Activated naive CD8-positive, alpha-beta T cell treated with anti-CD3 and anti-CD28 coated beads, Interleukin-2, amount 50 U/mL, for 16 hours (primary cell): Measurements from ENCODE around the gene GABRR2.

ENCODE experiments used
- DNase-seq: peaks from one replicate; pipeline ENCODE4 v3.0.0-alpha.2; 2020; ENCODE audit warnings: low read depth, low spot score

GABRR2 gene

DNA sequence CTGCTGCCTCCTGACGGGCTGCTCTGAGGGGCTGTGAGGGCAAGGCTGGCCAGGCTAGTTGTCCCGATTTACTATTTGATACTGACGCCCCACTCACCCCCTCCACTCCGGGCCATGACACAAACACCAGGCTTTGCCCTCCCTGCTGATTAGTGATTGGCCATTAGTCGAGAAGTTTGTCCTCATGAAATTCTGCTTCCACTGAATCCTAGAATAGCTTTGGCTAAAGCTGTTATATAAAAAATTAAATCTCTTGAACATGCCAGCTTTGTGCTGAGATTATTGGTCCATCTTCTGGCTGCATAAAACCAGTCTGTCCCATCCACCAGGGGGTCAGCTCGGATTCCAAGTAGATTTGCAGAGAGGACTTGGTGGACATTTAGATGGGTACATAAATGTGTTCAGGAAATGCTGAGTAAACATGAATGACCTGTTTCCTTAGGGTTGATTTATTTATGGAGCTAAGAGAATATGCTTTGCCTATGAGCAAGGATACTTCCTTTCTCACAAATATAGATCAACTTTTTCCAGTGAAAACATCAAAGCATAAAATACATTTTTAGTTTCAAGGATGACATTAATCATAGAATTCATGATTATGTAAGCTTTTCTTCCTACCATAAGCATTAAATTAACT lies at the start of gene GABRR2:
GABRR2 (minus strand) TSS at position 51 of the 637 bp plus-strand sequence. CDS start 134 bp downstream, outside the sequence.
- DNase-seq: no peak

DNA sequence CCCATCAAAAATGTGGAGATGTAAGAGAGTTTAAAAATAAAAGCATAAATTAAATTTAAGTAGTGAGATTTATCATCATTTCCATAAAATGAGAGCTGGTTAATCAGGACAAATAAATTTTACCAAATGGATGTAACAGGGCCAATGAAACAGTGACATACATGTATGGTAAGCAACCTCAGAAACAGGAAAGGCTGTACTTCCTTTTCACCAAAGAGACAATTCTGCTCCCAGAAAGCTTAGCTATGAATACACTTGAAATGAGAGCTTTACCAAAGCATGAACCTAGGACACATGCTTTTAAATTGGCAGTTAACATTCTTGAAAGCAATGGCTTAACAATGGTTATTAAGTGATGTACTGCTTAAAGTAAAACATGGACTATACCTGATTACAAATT lies 49.5 kb upstream of the GABRR2 start:
- no peak for DNase-seq

DNA sequence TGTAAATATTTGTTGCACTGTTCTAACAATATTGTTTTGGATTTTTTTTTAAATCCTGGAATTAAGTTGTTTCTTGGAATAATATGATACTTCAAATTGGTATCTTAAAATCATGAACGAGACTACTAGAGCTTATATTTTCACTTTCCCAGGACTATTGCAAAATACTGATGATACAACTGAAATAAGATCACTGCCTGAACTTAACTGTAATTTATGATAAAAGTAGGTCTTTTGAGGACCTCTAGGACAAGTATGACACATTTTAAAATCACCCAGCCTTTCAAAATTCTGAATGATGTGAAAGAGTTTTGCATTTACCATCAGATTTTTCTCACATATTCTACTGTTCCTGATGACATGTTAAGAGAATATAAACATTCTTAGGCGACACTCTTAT lies 46.1 kb upstream of the GABRR2 start:
- DNase-seq: no peak

DNA sequence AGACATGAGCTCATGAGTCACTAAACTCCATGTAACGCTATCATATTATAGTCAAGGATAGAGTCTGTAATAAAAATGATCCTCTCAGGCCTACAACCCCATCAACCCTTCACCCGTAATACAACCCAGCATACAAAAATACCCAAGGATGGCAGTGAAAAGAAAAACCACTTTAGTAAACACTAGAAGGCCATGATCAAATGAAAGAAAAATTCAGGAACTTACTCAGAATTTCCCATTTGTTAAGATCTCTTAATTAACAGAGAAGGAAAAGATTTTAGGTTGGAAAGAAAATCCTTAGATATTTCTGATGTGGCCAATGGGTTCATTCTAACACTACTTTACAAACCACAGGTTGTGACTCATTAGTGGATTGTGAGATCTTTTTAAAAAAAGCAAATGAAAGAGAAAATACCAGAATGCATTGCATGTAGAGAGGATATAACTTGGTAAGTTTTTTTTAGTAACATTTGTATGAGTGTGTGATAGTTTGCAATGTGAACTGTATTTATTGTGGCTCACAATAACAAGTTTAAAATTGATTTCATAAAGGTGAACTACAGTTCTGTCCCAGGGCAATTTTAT lies 45.4 kb upstream of the GABRR2 start:
- no peak for DNase-seq

DNA sequence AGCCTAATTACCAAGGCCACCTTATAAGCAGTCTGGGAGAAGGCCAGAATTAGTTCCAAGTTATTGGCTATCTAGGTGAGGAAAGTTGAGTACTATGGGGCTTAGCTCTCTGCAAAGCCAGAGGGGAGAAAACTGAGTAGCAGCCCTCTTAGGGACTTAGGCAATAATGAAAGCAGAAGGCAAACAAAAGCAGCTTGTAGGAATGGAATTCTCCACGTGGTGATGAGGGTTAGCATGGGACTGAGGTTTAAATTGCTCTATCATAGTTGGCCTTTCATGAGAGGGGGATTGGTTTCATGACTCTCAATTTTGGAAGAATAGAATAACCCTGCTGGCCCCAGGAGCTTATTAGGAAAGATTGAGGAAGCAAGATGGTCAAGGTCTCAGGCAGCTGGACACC lies 44.5 kb upstream of the GABRR2 start:
- DNase-seq: no peak

DNA sequence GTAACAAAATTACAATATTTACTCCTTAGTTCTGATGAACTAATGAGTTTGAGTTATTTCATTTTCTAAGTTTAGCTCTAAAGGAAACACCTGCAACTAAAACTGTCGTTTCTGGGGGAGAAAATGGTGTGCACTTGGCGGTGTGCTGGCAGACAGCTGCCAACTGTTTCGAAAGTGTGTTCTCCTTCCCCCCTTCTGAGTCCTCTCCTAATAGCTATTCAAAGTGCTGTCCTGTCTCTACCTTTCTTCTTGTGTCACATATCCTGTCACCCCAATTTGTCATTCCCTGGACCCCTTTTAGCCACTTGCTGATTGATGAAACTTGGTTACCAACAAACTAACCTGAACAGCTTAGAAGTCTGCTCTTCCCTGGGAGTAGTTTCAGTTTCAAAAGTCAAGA lies 42.3 kb upstream of the GABRR2 start:
- no peak for DNase-seq

DNA sequence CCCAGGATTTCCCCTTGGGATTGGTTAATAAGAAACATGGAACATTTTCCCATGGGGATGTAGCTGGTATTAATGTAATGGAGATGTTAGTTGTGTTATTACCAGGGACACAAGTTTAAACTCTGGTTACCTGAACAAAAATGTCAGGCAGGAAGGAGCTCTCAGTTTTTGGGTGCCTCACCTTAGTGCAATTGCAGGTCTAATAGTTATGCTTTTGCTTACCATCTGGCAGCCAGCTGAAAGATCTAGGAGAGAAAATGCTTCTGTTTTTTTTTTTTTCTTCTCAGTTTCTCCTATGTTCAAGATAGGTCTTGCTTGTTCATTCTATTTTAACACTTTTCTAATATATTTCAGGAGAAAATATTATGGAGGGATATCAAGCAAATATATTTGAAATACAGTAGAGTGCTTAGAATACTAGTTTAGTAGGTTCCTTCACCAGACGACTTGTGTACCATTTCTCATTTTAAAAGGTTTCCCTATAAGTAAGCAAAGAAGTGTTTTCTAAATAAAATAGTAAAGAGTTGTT lies 41.6 kb upstream of the GABRR2 start:
- no peak for DNase-seq

DNA sequence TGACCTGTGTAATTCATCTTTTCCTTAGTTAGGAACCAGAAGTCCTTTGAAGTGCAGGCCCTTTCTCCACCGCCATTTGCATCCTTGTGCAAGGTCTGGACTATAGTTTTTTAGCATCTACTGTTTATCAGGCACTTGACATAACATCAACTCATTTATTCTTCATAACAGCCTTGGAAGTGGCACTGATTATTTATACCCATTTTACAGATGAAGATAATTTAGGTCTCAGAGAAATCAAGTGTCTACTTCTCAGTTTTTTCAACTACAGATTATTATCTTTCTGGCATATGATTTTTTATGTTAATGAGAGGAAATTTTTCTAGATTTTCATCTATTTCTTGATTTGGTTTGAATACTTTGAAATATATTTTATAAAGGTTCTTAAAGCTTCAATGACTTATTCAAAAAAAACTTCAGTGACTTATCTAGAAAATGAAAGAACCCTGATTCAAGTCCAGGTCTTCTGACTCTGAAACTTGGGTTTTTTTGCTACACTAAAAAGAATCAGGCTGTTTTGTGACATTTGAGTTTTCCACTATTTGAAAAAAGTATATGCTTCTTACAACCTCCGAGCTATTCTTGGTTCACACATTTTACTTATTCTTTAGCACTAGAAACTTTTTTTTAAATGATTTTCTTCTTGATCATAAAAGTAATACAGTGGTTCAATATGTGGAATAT lies 40.6 kb upstream of the GABRR2 start:
- DNase-seq: no peak

DNA sequence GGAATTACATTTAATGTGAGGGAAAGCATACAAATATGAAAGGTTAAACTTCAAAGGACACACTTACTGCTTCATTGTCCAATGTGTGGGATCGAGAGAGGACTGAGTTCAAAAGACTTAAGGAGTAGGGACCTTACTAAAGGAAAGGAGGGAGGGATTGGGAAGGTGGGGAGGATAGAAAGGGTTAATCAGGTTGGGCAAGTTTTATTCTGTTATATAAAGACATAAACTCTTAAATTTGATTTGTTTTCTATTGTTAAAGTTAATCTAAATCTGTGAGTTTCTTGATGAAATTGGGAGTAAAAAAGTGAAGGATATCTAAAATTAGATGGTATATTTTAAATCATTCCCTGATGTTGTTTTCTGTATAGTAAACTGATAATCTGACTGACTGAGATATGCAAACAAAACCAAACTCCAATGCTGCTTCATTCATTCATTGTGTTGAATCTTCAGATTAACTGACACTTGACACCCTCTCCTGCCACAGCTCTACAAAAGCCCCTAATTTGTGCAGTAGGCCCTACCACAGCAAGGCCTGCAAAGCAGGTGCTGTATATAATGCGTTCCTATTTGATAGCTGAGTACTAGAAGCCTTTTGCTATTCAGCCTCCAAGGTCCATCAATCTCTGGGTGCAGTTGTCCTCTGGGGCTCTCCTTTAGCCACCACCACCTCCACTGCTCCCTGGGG lies 38.7 kb upstream of the GABRR2 start:
- no peak for DNase-seq

DNA sequence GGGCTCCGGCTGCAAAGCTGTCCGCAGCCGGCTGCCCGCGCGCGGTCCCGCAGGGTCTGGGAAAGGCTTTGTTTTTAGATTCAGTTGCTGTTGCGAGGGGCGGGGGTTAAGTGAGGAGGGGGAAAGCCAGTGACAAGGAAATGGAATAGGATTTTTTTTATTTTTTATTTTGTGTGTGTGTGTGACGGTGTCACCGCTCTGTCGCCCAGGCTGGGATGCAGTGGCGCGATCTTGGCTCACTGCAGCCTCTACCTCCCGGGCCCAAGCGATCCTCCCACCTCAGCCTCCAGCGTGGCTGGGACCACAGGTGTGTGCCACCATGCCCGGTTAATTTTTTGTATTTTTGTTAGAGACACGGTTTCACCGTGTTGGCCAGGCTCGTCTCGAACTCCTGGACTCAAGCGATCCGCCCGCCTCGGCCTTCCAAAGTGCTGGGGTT lies 38.0 kb upstream of the GABRR2 start:
- no peak for DNase-seq

DNA sequence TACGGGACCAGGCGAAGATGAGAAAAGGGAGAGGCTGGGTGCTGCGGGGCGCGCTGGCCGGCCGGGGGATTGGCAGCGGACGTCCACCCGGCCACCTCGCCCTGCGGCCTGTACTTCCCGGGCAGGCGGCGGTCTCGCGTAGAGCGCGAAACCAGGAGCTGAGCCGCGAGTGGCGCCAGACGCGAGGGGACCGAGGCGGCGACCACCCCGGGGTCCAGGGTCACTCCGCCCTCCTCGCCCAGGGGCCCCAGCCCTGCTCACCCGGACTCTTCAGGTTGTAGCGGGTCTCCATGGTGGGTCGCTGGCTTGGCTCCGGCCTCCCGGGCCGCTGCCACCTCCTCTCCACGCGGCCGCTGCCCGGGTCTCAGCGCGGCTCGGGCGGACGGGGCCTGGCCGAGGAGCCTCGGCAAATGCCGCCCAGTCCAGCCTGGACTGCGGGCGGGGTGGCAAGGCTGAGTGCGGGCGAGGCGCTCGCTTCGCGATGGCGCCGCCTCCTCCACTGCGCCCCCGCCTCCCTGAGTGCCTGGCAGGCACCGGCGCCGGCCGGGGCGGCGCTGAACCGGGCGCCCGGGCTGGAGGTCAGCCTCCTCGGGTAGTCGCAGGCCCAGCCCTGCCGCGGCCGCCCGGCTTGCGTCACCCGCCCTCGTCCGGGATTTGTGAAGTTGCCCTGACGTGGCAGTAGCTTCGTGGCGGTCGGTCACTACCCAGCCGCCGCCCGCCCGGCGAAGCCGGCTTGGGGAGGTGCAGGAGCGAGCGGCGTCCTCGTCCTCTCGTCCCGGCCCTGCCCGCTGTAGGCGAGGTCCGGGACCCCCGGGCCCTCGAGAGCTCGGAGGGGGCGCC lies 37.4 kb upstream of the GABRR2 start, which contains the start of gene UBE2J1:
UBE2J1 (minus strand) TSS at position 445 of the 840 bp plus-strand sequence; CDS start at position 292, 153 bp downstream.
- DNase-seq: peak; percentile 20

DNA sequence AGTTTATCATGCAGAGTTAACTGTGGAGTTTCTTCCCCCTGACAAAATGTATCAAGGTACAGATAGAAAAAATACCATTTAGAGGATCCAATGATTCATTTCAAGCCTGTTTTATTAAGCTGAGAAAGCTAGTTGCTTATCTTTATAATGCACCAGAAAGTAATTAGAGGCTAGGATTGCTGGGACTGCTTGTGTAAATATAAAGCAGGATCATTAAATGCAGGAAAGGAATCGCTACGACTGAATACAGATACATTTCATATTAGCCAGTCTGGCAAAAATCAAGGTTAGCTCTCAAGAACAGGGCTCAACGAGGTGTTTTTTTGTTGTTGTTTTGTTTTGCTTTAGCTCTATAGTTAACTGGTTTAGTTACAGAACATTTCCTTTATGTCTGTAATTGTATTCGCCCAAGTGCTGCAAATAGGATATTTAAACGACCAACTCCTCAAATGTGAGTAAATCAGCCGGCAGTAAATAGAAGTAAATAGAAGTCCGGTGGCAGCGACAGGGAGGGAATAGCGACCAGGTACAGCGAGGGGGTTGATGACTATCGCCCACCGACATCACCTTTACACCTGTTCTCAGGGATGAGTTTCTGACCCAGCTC lies 36.7 kb upstream of the GABRR2 start:
- no peak for DNase-seq

DNA sequence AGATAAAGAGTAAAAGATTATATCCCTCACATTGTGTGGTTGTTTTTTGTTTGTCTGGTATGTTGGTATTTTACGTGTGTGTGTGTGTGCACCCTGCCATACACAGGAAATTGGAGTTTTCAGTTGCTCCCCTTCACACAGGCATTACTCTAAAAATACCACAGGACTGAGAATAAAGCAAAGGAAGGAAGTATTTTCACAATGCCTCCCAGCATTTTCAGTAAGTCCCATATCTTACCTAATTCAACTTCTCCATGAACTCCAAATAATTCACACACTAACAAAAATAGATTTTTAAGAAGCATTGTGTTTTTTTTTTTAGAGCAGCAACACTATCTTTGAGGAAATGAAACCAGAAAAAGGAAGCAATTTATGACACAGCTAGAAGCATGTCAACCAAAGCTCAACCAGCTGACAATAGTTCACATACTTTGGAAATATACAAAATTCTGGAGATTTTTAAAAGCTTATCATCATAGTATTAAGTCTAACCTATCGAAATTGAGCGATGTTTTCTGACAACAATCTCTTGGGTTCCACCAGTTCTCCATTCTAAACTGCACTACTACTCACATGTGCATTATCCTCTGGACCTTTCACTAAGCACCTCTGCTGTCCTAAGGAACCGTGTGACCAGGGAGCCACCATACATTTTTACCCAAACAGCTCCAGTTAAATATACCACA lies 35.3 kb upstream of the GABRR2 start:
- DNase-seq: no peak

DNA sequence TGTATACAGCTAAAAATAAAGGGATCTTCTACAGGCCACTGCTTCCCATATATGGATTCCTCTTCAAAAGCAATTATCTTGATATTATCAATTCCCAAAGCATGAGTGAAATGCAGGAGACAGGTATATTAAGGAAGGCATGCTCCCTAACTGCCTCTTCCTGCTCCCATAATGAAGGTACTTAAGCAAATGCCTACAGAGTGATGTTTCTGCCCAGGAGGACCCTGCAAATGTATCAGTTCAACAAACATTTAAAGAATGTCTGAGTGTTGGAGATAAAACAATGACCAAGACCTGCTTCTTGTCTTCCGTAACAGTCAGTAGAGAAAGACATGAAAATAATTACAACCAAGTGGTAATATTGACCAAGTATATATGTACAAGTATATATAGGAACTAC lies 33.3 kb upstream of the GABRR2 start:
- DNase-seq: no peak

DNA sequence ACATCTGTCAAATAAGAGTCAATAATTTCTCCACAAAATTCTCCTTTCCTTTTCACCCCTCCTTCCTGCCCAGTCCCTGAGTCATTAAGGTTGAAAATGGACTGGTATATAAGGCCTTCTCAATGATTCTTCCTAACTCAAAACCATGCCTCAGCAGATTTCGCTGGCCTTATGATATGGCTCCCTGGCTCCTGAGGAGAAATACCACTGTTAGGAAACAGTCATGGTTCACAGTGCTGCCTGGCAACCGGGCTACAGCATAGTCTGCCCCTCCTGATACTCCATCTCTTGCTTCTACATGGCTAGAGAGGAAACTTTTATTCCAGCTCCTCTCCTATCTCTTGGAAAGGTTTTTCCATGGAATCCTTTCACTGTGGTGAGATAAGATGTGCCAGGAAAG lies 32.7 kb upstream of the GABRR2 start:
- no peak for DNase-seq

DNA sequence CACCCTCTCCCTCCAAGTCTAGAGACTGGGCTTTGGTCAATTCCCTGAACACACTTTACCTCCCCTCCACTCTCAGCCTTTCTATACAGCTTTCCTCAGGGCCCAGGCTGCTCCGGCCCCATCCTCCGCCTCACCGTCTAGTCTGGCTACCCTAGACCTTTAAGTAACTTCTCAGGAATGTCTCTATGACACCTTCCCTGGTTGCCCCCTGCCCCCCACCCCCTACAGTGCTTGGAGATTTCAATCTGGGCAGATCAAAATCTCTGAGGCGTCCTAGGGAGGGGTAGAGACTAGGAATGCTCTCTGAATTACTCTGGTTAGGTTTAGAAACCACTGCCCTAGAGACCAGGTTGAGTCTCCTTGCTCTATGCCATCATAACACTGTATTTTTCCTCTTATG lies 31.3 kb upstream of the GABRR2 start:
- DNase-seq: no peak

DNA sequence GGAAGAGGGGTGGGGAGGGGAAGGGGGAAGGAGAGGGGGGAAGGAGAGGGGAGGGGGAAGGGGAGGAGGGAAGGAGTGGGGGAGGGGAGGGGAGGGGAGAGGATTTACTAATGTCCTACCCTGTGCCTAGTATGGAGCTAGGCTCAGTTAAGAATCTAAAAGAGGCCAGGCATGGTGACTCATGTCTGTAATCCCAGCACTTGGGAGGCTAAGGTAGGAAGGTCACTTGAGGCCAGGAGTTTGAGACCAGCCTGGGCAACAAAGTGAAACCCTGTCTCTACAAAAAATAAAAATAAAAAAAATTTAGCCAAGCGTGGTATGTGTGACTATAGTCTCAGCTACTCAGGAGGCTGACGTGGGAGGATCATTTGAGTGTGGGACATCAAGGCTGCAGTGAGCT lies 24.5 kb upstream of the GABRR2 start:
- DNase-seq: no peak

DNA sequence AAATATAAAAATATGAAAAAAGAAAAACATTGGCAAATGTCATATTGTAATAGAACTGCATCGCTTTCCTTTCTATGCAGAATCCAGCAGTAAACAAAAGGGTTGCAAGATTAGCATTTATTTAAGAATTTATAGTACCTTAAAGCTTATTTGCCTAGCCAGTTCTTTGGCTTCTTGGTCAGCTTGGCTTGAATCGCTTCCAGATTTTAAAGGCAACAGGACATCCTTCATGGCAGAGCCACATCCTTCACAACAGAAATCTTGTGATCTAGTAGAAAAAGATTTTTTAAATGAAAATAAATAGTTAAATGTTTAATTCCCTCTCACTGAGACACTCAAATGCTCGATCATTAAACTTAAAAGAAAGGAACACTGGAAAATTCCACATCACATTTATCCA lies 20.1 kb upstream of the GABRR2 start:
- DNase-seq: no peak

DNA sequence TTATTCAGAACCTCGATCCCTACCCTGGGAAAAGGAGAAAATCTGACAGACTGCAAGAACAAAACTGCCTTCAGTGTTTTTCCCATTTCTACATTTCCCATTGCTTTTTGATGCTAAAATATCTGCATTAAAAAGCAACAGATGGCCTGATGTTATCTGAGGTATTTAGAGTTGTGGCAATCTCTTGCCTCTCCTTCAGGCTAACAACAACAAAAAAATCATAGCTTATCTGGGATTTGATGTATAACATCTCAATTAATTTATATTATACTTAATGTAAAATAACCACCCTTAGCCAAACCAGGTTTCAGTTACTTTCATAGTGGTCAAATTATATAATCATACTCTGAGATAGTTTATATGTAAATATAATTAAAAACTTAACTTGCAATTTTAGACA lies 15.8 kb upstream of the GABRR2 start:
- no peak for DNase-seq

DNA sequence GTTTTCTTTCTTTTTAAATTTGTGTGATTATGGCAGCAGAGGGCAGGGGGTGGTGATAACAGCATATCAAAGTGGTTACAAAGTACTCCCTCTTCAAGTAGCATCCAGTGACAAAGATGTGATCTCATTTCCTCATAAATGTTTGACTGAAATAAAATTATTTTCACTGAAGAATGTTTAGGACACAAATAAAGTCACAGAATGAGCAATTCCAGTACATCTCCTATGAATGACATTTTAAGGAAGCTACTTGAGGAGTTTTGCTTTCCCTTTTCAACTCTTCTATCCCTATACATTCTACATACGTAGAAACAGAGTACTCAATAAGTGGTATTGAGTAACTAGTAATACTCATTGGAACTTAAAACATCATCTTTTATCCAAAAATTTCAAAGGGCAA lies 13.9 kb upstream of the GABRR2 start:
- DNase-seq: no peak
